ENCODE measurements around the gene S100A12.

GRCh38 chr1:153375511-153375910, at the start of gene S100A12:
- no peak for TF ChIP-seq CTCF (IDR thresholded peaks at IDR 0.05; ENCODE audit: poor library complexity)
- TF ChIP-seq EZH2 (IDR thresholded peaks at IDR 0.05; ENCODE audit: borderline replicate concordance): no peak
- TF ChIP-seq EZH2phosphoT487 (IDR thresholded peaks at IDR 0.05; ENCODE audit: low read depth, severe bottlenecking, unreplicated experiment): no peak

Data from hepatocyte (in vitro differentiated cells).